B cell (primary cell): ENCODE data around the gene PGF.

Experiments used
- EZH2 ChIP-seq: IDR thresholded peaks from 2 replicates; pipeline ENCODE4 v1.6.1; 2012; ENCODE audit warnings: borderline replicate concordance, low read depth, mild to moderate bottlenecking, moderate library complexity, low read length; ENCODE audit not compliant: insufficient read depth, poor library complexity, severe bottlenecking
- TF ChIP-seq, protein P1 (sequence below): fragments of 200-600 bp; IDR thresholded peaks from one replicate; pipeline ENCODE4 v1.8.0; 2022; ENCODE audit warnings: antibody characterized with exemption, mild to moderate bottlenecking

DNA sequence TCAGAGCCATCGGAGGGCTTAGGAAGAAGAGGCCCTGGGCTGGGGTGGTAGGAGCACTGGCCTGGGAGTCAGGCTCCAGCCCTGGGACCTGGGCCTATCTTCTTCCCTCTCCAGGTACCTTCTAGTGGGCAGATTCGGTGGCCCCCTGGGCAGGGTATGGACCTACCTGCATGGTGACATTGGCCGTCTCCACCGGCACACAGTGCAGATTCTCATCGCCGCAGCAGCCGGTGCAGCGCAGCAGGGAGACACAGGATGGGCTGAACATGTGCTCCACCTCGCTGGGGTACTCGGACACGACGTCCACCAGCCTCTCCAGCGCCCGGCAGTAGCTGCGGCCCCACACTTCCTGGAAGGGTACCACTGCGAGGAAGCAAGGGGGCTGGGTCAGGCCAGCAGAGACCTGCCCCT lies 6.2 kb downstream of the PGF start:
- TF ChIP-seq EZH2 = no peak
- TF ChIP-seq, protein P1, sequence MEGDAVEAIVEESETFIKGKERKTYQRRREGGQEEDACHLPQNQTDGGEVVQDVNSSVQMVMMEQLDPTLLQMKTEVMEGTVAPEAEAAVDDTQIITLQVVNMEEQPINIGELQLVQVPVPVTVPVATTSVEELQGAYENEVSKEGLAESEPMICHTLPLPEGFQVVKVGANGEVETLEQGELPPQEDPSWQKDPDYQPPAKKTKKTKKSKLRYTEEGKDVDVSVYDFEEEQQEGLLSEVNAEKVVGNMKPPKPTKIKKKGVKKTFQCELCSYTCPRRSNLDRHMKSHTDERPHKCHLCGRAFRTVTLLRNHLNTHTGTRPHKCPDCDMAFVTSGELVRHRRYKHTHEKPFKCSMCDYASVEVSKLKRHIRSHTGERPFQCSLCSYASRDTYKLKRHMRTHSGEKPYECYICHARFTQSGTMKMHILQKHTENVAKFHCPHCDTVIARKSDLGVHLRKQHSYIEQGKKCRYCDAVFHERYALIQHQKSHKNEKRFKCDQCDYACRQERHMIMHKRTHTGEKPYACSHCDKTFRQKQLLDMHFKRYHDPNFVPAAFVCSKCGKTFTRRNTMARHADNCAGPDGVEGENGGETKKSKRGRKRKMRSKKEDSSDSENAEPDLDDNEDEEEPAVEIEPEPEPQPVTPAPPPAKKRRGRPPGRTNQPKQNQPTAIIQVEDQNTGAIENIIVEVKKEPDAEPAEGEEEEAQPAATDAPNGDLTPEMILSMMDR = no peak
